ENCODE measurements around the gene SLC26A3. TPM values are rescaled to one million over a fixed set of nuclear protein-coding genes. Genes with fewer than 3 reads are reported as not detected.

The SLC26A3 gene
- total RNA-seq, 1 donor from 2014 or later, result 0.33 TPM

- intact Hi-C loops (cut with micrococcal nuclease), result no loop called here
- Histone ChIP-seq H3K4me3 (no peak overlapping the region), H3K9me3 (replicated peaks) (no peaks in the 10 kb centered on the region), H3K27me3 (ENCODE audit: low read depth) (no peaks in the 10 kb centered on the region), H3K4me1 (peaks cover 8% of the 10 kb centered on the region), H3K27ac (replicated peaks) (no peak overlapping the region), H3K36me3 (no peaks in the 10 kb centered on the region)
- no peak for DNase-seq
- TF ChIP-seq, protein P1, sequence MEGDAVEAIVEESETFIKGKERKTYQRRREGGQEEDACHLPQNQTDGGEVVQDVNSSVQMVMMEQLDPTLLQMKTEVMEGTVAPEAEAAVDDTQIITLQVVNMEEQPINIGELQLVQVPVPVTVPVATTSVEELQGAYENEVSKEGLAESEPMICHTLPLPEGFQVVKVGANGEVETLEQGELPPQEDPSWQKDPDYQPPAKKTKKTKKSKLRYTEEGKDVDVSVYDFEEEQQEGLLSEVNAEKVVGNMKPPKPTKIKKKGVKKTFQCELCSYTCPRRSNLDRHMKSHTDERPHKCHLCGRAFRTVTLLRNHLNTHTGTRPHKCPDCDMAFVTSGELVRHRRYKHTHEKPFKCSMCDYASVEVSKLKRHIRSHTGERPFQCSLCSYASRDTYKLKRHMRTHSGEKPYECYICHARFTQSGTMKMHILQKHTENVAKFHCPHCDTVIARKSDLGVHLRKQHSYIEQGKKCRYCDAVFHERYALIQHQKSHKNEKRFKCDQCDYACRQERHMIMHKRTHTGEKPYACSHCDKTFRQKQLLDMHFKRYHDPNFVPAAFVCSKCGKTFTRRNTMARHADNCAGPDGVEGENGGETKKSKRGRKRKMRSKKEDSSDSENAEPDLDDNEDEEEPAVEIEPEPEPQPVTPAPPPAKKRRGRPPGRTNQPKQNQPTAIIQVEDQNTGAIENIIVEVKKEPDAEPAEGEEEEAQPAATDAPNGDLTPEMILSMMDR (IDR thresholded peaks at IDR 0.05; ENCODE audit: borderline replicate concordance), result no peak
Observed at GRCh38 chr7:107846324-107846723, 43.3 kb upstream of the SLC26A3 start.

- H3K27ac ChIP-seq (replicated peaks), result no peak overlapping the region
- H3K4me3 ChIP-seq, result no peak overlapping the region
- peaks cover 8% of the 10 kb centered on the region for H3K4me1 ChIP-seq
- no peaks in the 10 kb centered on the region for H3K27me3 ChIP-seq (ENCODE audit: low read depth)
- intact Hi-C loops (cut with micrococcal nuclease), result no loop called here
- H3K36me3 ChIP-seq, result no peaks in the 10 kb centered on the region
- H3K9me3 ChIP-seq (replicated peaks), result no peaks in the 10 kb centered on the region
- no peak for DNase-seq
- TF ChIP-seq, protein P1 (IDR thresholded peaks at IDR 0.05; ENCODE audit: borderline replicate concordance), result no peak
Observed at GRCh38 chr7:107843184-107843583, 40.2 kb upstream of the SLC26A3 start.

DNA sequence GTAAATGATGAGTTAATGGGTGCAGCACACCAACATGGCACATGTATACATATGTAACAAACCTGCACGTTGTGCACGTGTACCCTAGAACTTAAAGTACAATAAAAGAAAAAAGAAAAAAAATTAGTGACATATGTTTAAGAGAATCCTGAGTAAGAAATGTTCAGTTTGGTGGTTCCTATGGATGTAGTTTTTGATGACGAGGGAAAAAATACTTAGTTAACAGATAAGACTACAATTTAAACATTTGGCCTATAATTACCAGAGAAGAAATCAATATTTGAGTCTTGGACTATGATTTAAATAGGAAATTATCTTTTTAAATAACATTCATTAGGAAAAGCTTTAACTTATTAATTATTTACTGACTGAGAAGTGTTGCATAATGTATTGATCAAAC, 39.2 kb upstream of the SLC26A3 start:
- H3K27me3 ChIP-seq (ENCODE audit: low read depth), result peaks cover 3% of the 10 kb centered on the region

DNA sequence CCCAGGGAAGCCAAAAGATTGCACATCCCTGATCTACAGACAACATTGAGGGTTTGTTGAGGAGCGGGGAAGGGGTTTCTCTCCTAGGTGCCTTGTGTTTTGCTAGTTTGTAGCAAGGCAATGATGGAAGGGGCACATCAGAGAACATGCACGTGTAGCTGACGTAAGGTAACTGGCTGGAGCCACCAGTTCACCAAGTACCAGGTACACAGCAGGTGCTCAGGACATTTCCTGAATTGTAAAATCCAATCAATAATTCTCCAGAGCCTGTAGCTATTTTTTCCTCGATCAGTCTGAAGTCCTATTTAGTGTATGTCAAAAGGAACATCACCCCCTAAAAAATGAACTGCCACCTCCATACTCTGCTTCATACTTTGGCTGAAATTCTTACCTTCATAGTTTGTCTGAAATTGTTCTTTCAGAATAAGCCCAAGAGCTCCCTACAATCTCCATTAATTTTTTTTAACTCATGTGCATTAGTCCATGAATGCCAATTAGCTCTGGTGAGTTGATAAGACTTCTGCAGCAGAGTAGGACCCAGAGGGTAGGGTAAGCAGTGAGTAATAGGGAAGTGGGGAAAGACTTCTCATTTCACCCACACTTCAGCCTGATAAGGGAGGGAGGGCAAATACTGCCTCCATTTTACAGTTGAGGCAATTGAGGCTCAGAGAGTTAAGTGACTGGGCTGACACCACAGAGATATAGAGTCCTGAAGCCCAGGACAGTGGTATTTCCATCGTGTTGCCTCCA, 36.0 kb upstream of the SLC26A3 start:
- intact Hi-C loops (cut with micrococcal nuclease), result no loop called here
- H3K9me3 ChIP-seq (replicated peaks), result no peaks in the 10 kb centered on the region
- H3K27ac ChIP-seq (replicated peaks), result no peak overlapping the region
- H3K4me1 ChIP-seq, result no peaks in the 10 kb centered on the region
- H3K4me3 ChIP-seq, result no peak overlapping the region
- H3K36me3 ChIP-seq, result no peaks in the 10 kb centered on the region
- H3K27me3 ChIP-seq (ENCODE audit: low read depth), result peaks cover 12% of the 10 kb centered on the region
- TF ChIP-seq, protein P1 (IDR thresholded peaks at IDR 0.05; ENCODE audit: borderline replicate concordance), result no peak
- DNase-seq, result no peak

More for the DNA sequence above, 39.2 kb upstream of the SLC26A3 start:
- no peak for DNase-seq
- H3K4me3 ChIP-seq, result no peak overlapping the region
- H3K4me1 ChIP-seq, result peaks cover 8% of the 10 kb centered on the region
- H3K36me3 ChIP-seq, result no peaks in the 10 kb centered on the region
- intact Hi-C loops (cut with micrococcal nuclease), result no loop called here
- no peak overlapping the region for H3K27ac ChIP-seq (replicated peaks)
- H3K9me3 ChIP-seq (replicated peaks), result no peaks in the 10 kb centered on the region
- TF ChIP-seq, protein P1 (IDR thresholded peaks at IDR 0.05; ENCODE audit: borderline replicate concordance), result no peak

DNA sequence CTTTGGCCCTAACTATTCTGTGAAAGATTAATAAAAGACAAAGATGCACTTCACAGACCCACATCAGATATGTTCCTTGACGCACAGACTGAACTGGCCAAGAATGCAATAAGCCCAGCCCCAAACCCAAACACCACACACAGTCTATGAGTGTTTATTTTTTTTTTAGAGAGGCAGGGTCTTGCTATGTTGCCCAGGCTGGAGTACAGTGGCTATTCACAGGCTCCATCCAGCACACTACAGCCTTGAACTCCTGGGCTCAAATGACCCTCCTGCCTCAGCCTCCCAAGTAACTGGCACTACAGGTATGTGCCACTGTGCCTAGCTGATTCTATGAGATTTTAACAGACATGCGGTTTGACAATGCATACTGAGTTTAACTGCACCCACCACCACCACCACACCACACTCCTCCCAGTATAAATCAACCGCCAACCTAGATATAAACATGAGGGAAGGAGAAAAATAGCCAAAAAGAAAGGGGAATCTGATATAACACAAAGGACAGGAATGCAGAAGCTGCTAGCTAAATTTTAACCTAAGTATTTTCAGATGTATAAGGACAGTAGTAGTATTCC, 35.1 kb upstream of the SLC26A3 start:
- Histone ChIP-seq H3K4me3 (no peak overlapping the region), H3K36me3 (no peaks in the 10 kb centered on the region), H3K27me3 (ENCODE audit: low read depth) (peaks cover 12% of the 10 kb centered on the region), H3K9me3 (replicated peaks) (no peaks in the 10 kb centered on the region), H3K4me1 (no peaks in the 10 kb centered on the region), H3K27ac (replicated peaks) (no peak overlapping the region)
- TF ChIP-seq, protein P1 (IDR thresholded peaks at IDR 0.05; ENCODE audit: borderline replicate concordance), result no peak
- DNase-seq, result no peak
- intact Hi-C loops (cut with micrococcal nuclease), result no loop called here

Measured in left ventricle myocardium inferior (tissue), 1 donor.